ES-I3 (cell line): ENCODE results near the gene CEP170B.
"Not testable (repeated sequence)": the region's sequence is repeated elsewhere in the genome, so short reads cannot be mapped to it uniquely, and the experiment has no call there.

Source experiments
- H3K36me3 ChIP-seq: 2 replicates; pipeline ENCODE4 v1.6.1; 2013; ENCODE audit warnings: mild to moderate bottlenecking, low read length, control low read depth, moderate library complexity; ENCODE audit not compliant: insufficient read depth
- H3K4me1 ChIP-seq: 2 replicates; pipeline ENCODE4 v1.6.1; 2013; ENCODE audit warnings: mild to moderate bottlenecking, control low read depth, low read length; ENCODE audit not compliant: insufficient read depth
- H3K9ac ChIP-seq: 2 replicates; pipeline ENCODE4 v1.6.1; 2013; ENCODE audit warnings: low read depth, mild to moderate bottlenecking, low read length, moderate library complexity
- H3K9me3 ChIP-seq: 2 replicates; pipeline ENCODE4 v1.6.1; 2013; ENCODE audit warnings: mild to moderate bottlenecking, low read length, moderate library complexity; ENCODE audit not compliant: control insufficient read depth, insufficient read depth

CEP170B gene

GRCh38 chr14:104894331-104895206 is 29.5 kb downstream of the CEP170B start:
- Histone ChIP-seq H3K36me3 (no peaks in the 10 kb centered on the region), H3K9me3 (no peaks in the 10 kb centered on the region), H3K4me1 (no peaks in the 10 kb centered on the region), H3K9ac (no peak overlapping the region)

GRCh38 chr14:104895207-104895785 is 30.2 kb downstream of the CEP170B start:
- Histone ChIP-seq H3K9me3 (no peaks in the 10 kb centered on the region), H3K36me3 (no peaks in the 10 kb centered on the region), H3K9ac (no peak overlapping the region), H3K4me1 (no peaks in the 10 kb centered on the region)

- H3K36me3 ChIP-seq: no peaks in the 10 kb centered on the region
- H3K4me1 ChIP-seq: no peaks in the 10 kb centered on the region
- no peak overlapping the region for H3K9ac ChIP-seq
- H3K9me3 ChIP-seq: no peaks in the 10 kb centered on the region
These were observed 31.0 kb downstream of the CEP170B start for GRCh38 chr14:104895786-104896661.

GRCh38 chr14:104897330-104898194 is 32.5 kb downstream of the CEP170B start:
- Histone ChIP-seq H3K9ac (no peak overlapping the region), H3K4me1 (no peaks in the 10 kb centered on the region), H3K9me3 (no peaks in the 10 kb centered on the region), H3K36me3 (no peaks in the 10 kb centered on the region)

GRCh38 chr14:104898195-104898558 is 33.1 kb downstream of the CEP170B start:
- no peaks in the 10 kb centered on the region for H3K36me3 ChIP-seq
- H3K9me3 ChIP-seq: no peaks in the 10 kb centered on the region; the same call in 1 of the 2 replicates
- no peaks in the 10 kb centered on the region for H3K4me1 ChIP-seq
- no peak overlapping the region for H3K9ac ChIP-seq

GRCh38 chr14:104898870-104899510 is 33.9 kb downstream of the CEP170B start:
- H3K9ac ChIP-seq: no peak overlapping the region
- no peaks in the 10 kb centered on the region for H3K4me1 ChIP-seq
- no peaks in the 10 kb centered on the region for H3K36me3 ChIP-seq
- H3K9me3 ChIP-seq: peaks cover 4% of the 10 kb centered on the region; the same call in 1 of the 2 replicates

GRCh38 chr14:104899781-104900180 is 34.7 kb downstream of the CEP170B start:
- Histone ChIP-seq H3K36me3 (no peaks in the 10 kb centered on the region), H3K9me3 (peaks cover 8% of the 10 kb centered on the region), H3K9ac (no peak overlapping the region), H3K4me1 (no peaks in the 10 kb centered on the region)

- Histone ChIP-seq H3K4me1 (no peaks in the 10 kb centered on the region), H3K36me3 (no peaks in the 10 kb centered on the region), H3K9ac (no peak overlapping the region), H3K9me3 (peaks cover 8% of the 10 kb centered on the region)
These were observed 35.8 kb downstream of the CEP170B start for GRCh38 chr14:104900639-104901512.

GRCh38 chr14:104903990-104904389 is 38.9 kb downstream of the CEP170B start:
- Histone ChIP-seq H3K4me1 (no peaks in the 10 kb centered on the region), H3K36me3 (no peaks in the 10 kb centered on the region), H3K9ac (no peak overlapping the region), H3K9me3 (peaks cover 11% of the 10 kb centered on the region)

- H3K4me1 ChIP-seq, H3K36me3 ChIP-seq, H3K9ac ChIP-seq: not testable (repeated sequence)
- H3K9me3 ChIP-seq: peaks cover 11% of the 10 kb centered on the region
These were observed 39.8 kb downstream of the CEP170B start for GRCh38 chr14:104904650-104905578.

- H3K9ac ChIP-seq, H3K36me3 ChIP-seq, H3K4me1 ChIP-seq: not testable (repeated sequence)
- H3K9me3 ChIP-seq: peaks cover 11% of the 10 kb centered on the region
These were observed 40.5 kb downstream of the CEP170B start for GRCh38 chr14:104905579-104905933.

GRCh38 chr14:104908303-104908702 is 43.2 kb downstream of the CEP170B start:
- H3K9ac ChIP-seq: no peak overlapping the region
- H3K9me3 ChIP-seq: peaks cover 15% of the 10 kb centered on the region
- no peaks in the 10 kb centered on the region for H3K36me3 ChIP-seq
- H3K4me1 ChIP-seq: no peaks in the 10 kb centered on the region
